Measurements from ENCODE around the gene HLTF.

HLTF gene

GRCh38 chr3:149020839-149021252, 65.5 kb downstream of the HLTF start:
- TF ChIP-seq JUND (IDR thresholded peaks at IDR 0.05; ENCODE audit: low read depth) = no peak
- no peak for DNase-seq (ENCODE audit: low read depth in 1 of 2, low spot score in 1 of 2)
- in situ Hi-C loops (cut with HindIII; ENCODE audit: low pct_unique_long_range_greater_than_20kb, low sequenced_read_pairs) = no loop called here

GRCh38 chr3:149020196-149020838, 66.0 kb downstream of the HLTF start:
- DNase-seq (ENCODE audit: low read depth in 1 of 2, low spot score in 1 of 2) = no peak
- in situ Hi-C loops (cut with HindIII; ENCODE audit: low pct_unique_long_range_greater_than_20kb, low sequenced_read_pairs) = no loop called here
- no peak for TF ChIP-seq JUND (IDR thresholded peaks at IDR 0.05; ENCODE audit: low read depth)

- DNase-seq (ENCODE audit: low read depth in 1 of 2, low spot score in 1 of 2) = peak in 1 of 2 experiments; percentile 16
- TF ChIP-seq JUND (IDR thresholded peaks at IDR 0.05; ENCODE audit: low read depth) = no peak
- in situ Hi-C loops (cut with HindIII; ENCODE audit: low pct_unique_long_range_greater_than_20kb, low sequenced_read_pairs) = no loop called here
Observed at GRCh38 chr3:149019580-149019979, 66.8 kb downstream of the HLTF start.

GRCh38 chr3:149018247-149018646, 68.1 kb downstream of the HLTF start:
- in situ Hi-C loops (cut with HindIII; ENCODE audit: low pct_unique_long_range_greater_than_20kb, low sequenced_read_pairs) = no loop called here
- no peak for DNase-seq (ENCODE audit: low read depth in 1 of 2, low spot score in 1 of 2)

GRCh38 chr3:149016669-149017541, 69.4 kb downstream of the HLTF start:
- DNase-seq (ENCODE audit: low read depth in 1 of 2, low spot score in 1 of 2) = no peak
- no peak for TF ChIP-seq JUND (IDR thresholded peaks at IDR 0.05; ENCODE audit: low read depth)
- in situ Hi-C loops (cut with HindIII; ENCODE audit: low pct_unique_long_range_greater_than_20kb, low sequenced_read_pairs) = no loop called here

More at GRCh38 chr3:149018247-149018646, 68.1 kb downstream of the HLTF start:
- TF ChIP-seq JUND (IDR thresholded peaks at IDR 0.05; ENCODE audit: low read depth) = no peak

- TF ChIP-seq JUND (IDR thresholded peaks at IDR 0.05; ENCODE audit: low read depth) = no peak
- in situ Hi-C loops (cut with HindIII; ENCODE audit: low pct_unique_long_range_greater_than_20kb, low sequenced_read_pairs) = no loop called here
- DNase-seq (ENCODE audit: low read depth in 1 of 2, low spot score in 1 of 2) = no peak
Observed at GRCh38 chr3:149016242-149016641, 70.1 kb downstream of the HLTF start.

- no peak for TF ChIP-seq JUND (IDR thresholded peaks at IDR 0.05; ENCODE audit: low read depth)
- DNase-seq (ENCODE audit: low read depth in 1 of 2, low spot score in 1 of 2) = no peak
- in situ Hi-C loops (cut with HindIII; ENCODE audit: low pct_unique_long_range_greater_than_20kb, low sequenced_read_pairs) = no loop called here
Observed at GRCh38 chr3:149015393-149015792, 70.9 kb downstream of the HLTF start.

- in situ Hi-C loops (cut with HindIII; ENCODE audit: low pct_unique_long_range_greater_than_20kb, low sequenced_read_pairs) = no loop called here
- no peak for DNase-seq (ENCODE audit: low read depth in 1 of 2, low spot score in 1 of 2)
- TF ChIP-seq JUND (IDR thresholded peaks at IDR 0.05; ENCODE audit: low read depth) = no peak
Observed at GRCh38 chr3:149013726-149014125, 72.6 kb downstream of the HLTF start.

- no peak for TF ChIP-seq JUND (IDR thresholded peaks at IDR 0.05; ENCODE audit: low read depth)
- in situ Hi-C loops (cut with HindIII; ENCODE audit: low pct_unique_long_range_greater_than_20kb, low sequenced_read_pairs) = no loop called here
- no peak for DNase-seq (ENCODE audit: low read depth in 1 of 2, low spot score in 1 of 2)
Observed at GRCh38 chr3:149011676-149012075, 74.7 kb downstream of the HLTF start.

- TF ChIP-seq JUND (IDR thresholded peaks at IDR 0.05; ENCODE audit: low read depth) = no peak
- in situ Hi-C loops (cut with HindIII; ENCODE audit: low pct_unique_long_range_greater_than_20kb, low sequenced_read_pairs) = no loop called here
- no peak for DNase-seq (ENCODE audit: low read depth in 1 of 2, low spot score in 1 of 2)
Observed at GRCh38 chr3:149010966-149011365, 75.4 kb downstream of the HLTF start.

GRCh38 chr3:149010504-149010951, 75.8 kb downstream of the HLTF start:
- no peak for DNase-seq (ENCODE audit: low read depth in 1 of 2, low spot score in 1 of 2)
- TF ChIP-seq JUND (IDR thresholded peaks at IDR 0.05; ENCODE audit: low read depth) = no peak
- in situ Hi-C loops (cut with HindIII; ENCODE audit: low pct_unique_long_range_greater_than_20kb, low sequenced_read_pairs) = no loop called here

- DNase-seq (ENCODE audit: low read depth in 1 of 2, low spot score in 1 of 2) = no peak
- no peak for TF ChIP-seq JUND (IDR thresholded peaks at IDR 0.05; ENCODE audit: low read depth)
- in situ Hi-C loops (cut with HindIII; ENCODE audit: low pct_unique_long_range_greater_than_20kb, low sequenced_read_pairs) = no loop called here
Observed at GRCh38 chr3:149009732-149010131, 76.6 kb downstream of the HLTF start.

GRCh38 chr3:149007567-149008257, 78.6 kb downstream of the HLTF start:
- DNase-seq (ENCODE audit: low read depth in 1 of 2, low spot score in 1 of 2) = no peak
- TF ChIP-seq JUND (IDR thresholded peaks at IDR 0.05; ENCODE audit: low read depth) = no peak
- in situ Hi-C loops (cut with HindIII; ENCODE audit: low pct_unique_long_range_greater_than_20kb, low sequenced_read_pairs) = no loop called here

Data from T47D (cell line).